Colonic mucosa (tissue), 4 donors: ENCODE results near the gene SLC25A46. TPM values are rescaled to one million over a fixed set of nuclear protein-coding genes. Genes with fewer than 3 reads are reported as not detected.
A peak's percentile ranks its signal among the peaks of the same experiment; 100 is the strongest.
"Not testable (repeated sequence)": the region's sequence is repeated elsewhere in the genome, so short reads cannot be mapped to it uniquely, and the experiment has no call there.

ENCODE experiments used
- DNase-seq: peaks from one replicate; pipeline ENCODE4 v3.0.0-alpha.2; 2020
- H3K27ac ChIP-seq: fragments of 200-600 bp; one replicate; pipeline ENCODE4 v1.8.0; 2021
- H3K27me3 ChIP-seq: fragments of 200-600 bp; one replicate; pipeline ENCODE4 v1.8.0; 2021
- H3K36me3 ChIP-seq: fragments of 200-600 bp; one replicate; pipeline ENCODE4 v1.8.0; 2021
- H3K4me1 ChIP-seq: fragments of 200-600 bp; one replicate; pipeline ENCODE4 v1.8.0; 2021; ENCODE audit warnings: mild to moderate bottlenecking
- H3K4me3 ChIP-seq: fragments of 200-600 bp; one replicate; pipeline ENCODE4 v1.8.0; 2021
- H3K9ac ChIP-seq, 2 donors: one replicate each; pipeline ENCODE4 v1.7.0; 2013; ENCODE audit warnings: control low read depth in 2 of 2, low read depth in 2 of 2, low read length in 2 of 2
- H3K9me3 ChIP-seq: fragments of 200-600 bp; one replicate; pipeline ENCODE4 v1.8.0; 2021
- CTCF ChIP-seq: fragments of 200-600 bp; IDR thresholded peaks from one replicate; pipeline ENCODE4 v1.8.0; 2022; ENCODE audit warnings: antibody characterized with exemption, mild to moderate bottlenecking
- intact Hi-C: fragments of 100-400 bp; cut with DNase I; formaldehyde crosslinking; loops from one replicate; pipeline ENCODE4 v1.14.1; 2022
- total RNA-seq, 2 donors: library from RNA; stranded (reverse); fragmentation: NEBNext Ultra II Directional in 1 of 2; extraction: Animal tissue kit (Norgen Biotek cat#: 25700) in 1 of 2; gene quantifications; one replicate each; pipeline ENCODE4 v1.2.1, GENCODE V29; 2021
- donor health status: healthy.
- donor health status: DM: no; HTN: no; CAD: no.
- donor health status: DM: no; HTN: no; CAD: no.

SLC25A46 gene
- total RNA-seq, 2 donors from 2014 or later = 50.7 to 54.8 TPM

DNA sequence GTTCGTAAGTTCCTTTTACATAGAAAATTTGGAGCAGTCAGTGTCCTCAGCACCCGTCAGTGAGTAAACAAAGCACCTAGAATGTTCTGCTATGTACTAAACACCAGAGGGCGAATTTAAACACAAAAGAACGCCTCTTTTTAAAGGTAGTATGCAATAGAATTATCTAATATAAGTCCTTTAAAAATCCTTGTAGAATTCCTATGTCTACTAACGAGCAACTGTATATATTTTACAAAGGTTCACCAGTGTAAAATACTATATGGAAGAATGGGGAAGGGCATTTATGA, 11.8 kb upstream of the SLC25A46 start:
- no peak overlapping the region for H3K27ac ChIP-seq
- no peak for DNase-seq
- H3K9me3 ChIP-seq = no peaks in the 10 kb centered on the region
- H3K36me3 ChIP-seq = no peaks in the 10 kb centered on the region
- no peaks in the 10 kb centered on the region for H3K4me1 ChIP-seq
- intact Hi-C loops = no loop called here
- no peaks in the 10 kb centered on the region for H3K27me3 ChIP-seq
- no peak for TF ChIP-seq CTCF
- H3K9ac ChIP-seq = no peak overlapping the region
- peak overlapping the region; percentile 48 for H3K4me3 ChIP-seq

GRCh38 chr5:110731499-110731898, 7.3 kb upstream of the SLC25A46 start:
- H3K9me3 ChIP-seq, H3K9ac ChIP-seq, intact Hi-C loops, H3K27me3 ChIP-seq, H3K4me3 ChIP-seq, DNase-seq, H3K4me1 ChIP-seq, H3K36me3 ChIP-seq, H3K27ac ChIP-seq: not testable (repeated sequence)

- H3K27me3 ChIP-seq = no peaks in the 10 kb centered on the region
- no peak overlapping the region for H3K9ac ChIP-seq
- no peaks in the 10 kb centered on the region for H3K4me1 ChIP-seq
- no peaks in the 10 kb centered on the region for H3K36me3 ChIP-seq
- intact Hi-C loops = no loop called here
- no peak for TF ChIP-seq CTCF
- H3K9me3 ChIP-seq = no peaks in the 10 kb centered on the region
- DNase-seq = no peak
- H3K4me3 ChIP-seq = no peak overlapping the region
- H3K27ac ChIP-seq = no peak overlapping the region
Observed at GRCh38 chr5:110734101-110734500, 4.7 kb upstream of the SLC25A46 start.

GRCh38 chr5:110735556-110735955, 3.3 kb upstream of the SLC25A46 start:
- no peaks in the 10 kb centered on the region for H3K36me3 ChIP-seq
- no peak overlapping the region for H3K4me3 ChIP-seq
- no peaks in the 10 kb centered on the region for H3K9me3 ChIP-seq
- H3K4me1 ChIP-seq = no peaks in the 10 kb centered on the region
- no peak for DNase-seq
- no peak for TF ChIP-seq CTCF
- no peaks in the 10 kb centered on the region for H3K27me3 ChIP-seq
- no peak overlapping the region for H3K27ac ChIP-seq
- intact Hi-C loops = no loop called here
- no peak overlapping the region for H3K9ac ChIP-seq

DNA sequence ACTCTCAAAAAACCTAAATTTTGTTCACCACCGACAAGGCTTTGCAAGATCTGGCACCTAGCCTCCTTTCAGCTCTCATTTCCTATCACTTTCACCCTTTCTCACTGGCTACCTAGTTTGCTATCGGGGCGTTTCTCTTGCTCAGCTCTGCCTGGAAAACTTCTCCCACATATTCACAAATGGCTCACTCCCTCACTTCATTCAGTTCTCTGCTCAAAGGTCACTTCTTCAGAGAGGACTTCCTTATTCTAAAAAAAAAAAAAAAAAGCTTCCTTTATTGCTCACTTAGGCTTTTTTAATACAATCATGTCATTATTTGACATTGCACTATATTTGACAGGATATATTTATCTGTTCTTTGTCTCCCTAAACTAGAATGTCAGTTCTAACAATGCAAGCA, 2.1 kb upstream of the SLC25A46 start:
- Histone ChIP-seq H3K4me1 (no peaks in the 10 kb centered on the region), H3K27ac (peak overlapping the region; percentile 61), H3K9ac (peak overlapping the region in 1 of 2 donors; percentile 51), H3K36me3 (no peaks in the 10 kb centered on the region), H3K27me3 (no peaks in the 10 kb centered on the region), H3K4me3 (no peak overlapping the region), H3K9me3 (no peaks in the 10 kb centered on the region)
- intact Hi-C loops = no loop called here
- TF ChIP-seq CTCF = no peak
- peak; percentile 29 for DNase-seq

DNA sequence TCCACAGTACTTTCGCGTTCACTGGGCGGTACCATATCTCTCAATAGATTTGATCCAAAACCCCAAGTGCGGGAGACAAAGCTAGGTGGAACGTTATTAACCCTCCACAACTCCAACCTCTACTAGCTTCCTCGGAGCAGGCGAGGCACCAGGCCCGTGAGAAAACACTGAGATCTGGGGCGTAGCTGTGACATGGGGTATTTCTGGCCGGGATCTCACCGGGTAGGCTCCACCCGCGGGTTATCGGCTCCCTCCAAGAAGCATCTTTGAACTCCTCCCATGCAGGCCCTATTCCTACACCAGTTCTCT, 350 bp upstream of the SLC25A46 start:
- Histone ChIP-seq H3K9ac (peak overlapping the region; percentile 64 to 92), H3K36me3 (no peaks in the 10 kb centered on the region), H3K27me3 (no peaks in the 10 kb centered on the region), H3K9me3 (no peaks in the 10 kb centered on the region), H3K4me1 (no peaks in the 10 kb centered on the region), H3K27ac (peak overlapping the region; percentile 83), H3K4me3 (peak overlapping the region; percentile 93)
- no peak for TF ChIP-seq CTCF
- DNase-seq = no peak
- intact Hi-C loops = no loop called here
